WERI-Rb-1 (cell line): Measurements from ENCODE around the gene EMC9.
A peak's percentile ranks its signal among the peaks of the same experiment; 100 is the strongest.

Source experiments
- DNase-seq: peaks from one replicate; pipeline ENCODE4 v3.0.0-alpha.2; 2020
- H3K27ac ChIP-seq: fragments of 250-450 bp; sonication (Bioruptor Pico); 2 replicates; pipeline ENCODE4 v1.5.1; 2020; ENCODE audit warnings: mild to moderate bottlenecking, moderate library complexity
- H3K27me3 ChIP-seq: fragments of 250-450 bp; sonication (Bioruptor Pico); 2 replicates; pipeline ENCODE4 v1.5.1; 2021; ENCODE audit warnings: mild to moderate bottlenecking, low read depth, moderate library complexity; ENCODE audit not compliant: insufficient read depth, severe bottlenecking
- H3K36me3 ChIP-seq: fragments of 250-450 bp; sonication (Bioruptor Pico); 2 replicates; pipeline ENCODE4 v1.5.1; 2020; ENCODE audit warnings: mild to moderate bottlenecking, moderate library complexity
- H3K4me3 ChIP-seq: 2 replicates; pipeline ENCODE4 v1.5.1; 2011; ENCODE audit warnings: low read depth, mild to moderate bottlenecking, control low read depth, low read length
- H3K9me3 ChIP-seq: fragments of 250-450 bp; sonication (Bioruptor Pico); 2 replicates; pipeline ENCODE4 v1.5.1; 2021; ENCODE audit warnings: mild to moderate bottlenecking, moderate library complexity; ENCODE audit not compliant: severe bottlenecking
- CTCF ChIP-seq: IDR thresholded peaks from 2 replicates; pipeline ENCODE4 v1.5.1; 2011; ENCODE audit warnings: low read depth, mild to moderate bottlenecking, control low read depth, inconsistent platforms, low read length

EMC9 gene

GRCh38 chr14:24116128-24116814 lies 25.1 kb downstream of the EMC9 start:
- Histone ChIP-seq H3K4me3 (no peak overlapping the region), H3K27me3 (no peaks in the 10 kb centered on the region), H3K9me3 (no peaks in the 10 kb centered on the region), H3K27ac (no peak overlapping the region), H3K36me3 (peaks cover 44% of the 10 kb centered on the region)
- no peak for TF ChIP-seq CTCF
- DNase-seq: no peak

GRCh38 chr14:24115422-24116127 lies 25.8 kb downstream of the EMC9 start:
- Histone ChIP-seq H3K27ac (peak overlapping the region; percentile 45), H3K4me3 (peak overlapping the region; percentile 72)
- TF ChIP-seq CTCF: no peak

GRCh38 chr14:24114532-24115421 lies 26.6 kb downstream of the EMC9 start, which contains the start of the genes DCAF11 and NRL:
DCAF11 (plus strand) TSS chr14:24114777; CDS start chr14:24115595, 818 bp downstream.
NRL (minus strand) TSS chr14:24114949; CDS start chr14:24082848, 32,101 bp downstream.
- TF ChIP-seq CTCF: no peak
- peak within 1 kb of the TSS; percentile 72 for H3K4me3 ChIP-seq
- H3K27ac ChIP-seq: peak within 1 kb of the TSS; percentile 97
- peak; percentile 99 for DNase-seq
- H3K9me3 ChIP-seq: no peaks in the 10 kb centered on the region
- H3K36me3 ChIP-seq: peaks cover 35% of the 10 kb centered on the region
- no peaks in the 10 kb centered on the region for H3K27me3 ChIP-seq

More at GRCh38 chr14:24115422-24116127, 25.8 kb downstream of the EMC9 start:
- Histone ChIP-seq H3K27me3 (no peaks in the 10 kb centered on the region), H3K9me3 (no peaks in the 10 kb centered on the region), H3K36me3 (peaks cover 37% of the 10 kb centered on the region)
- no peak for DNase-seq

GRCh38 chr14:24113801-24114531 lies 27.4 kb downstream of the EMC9 start:
- peak overlapping the region; percentile 97 for H3K27ac ChIP-seq
- no peaks in the 10 kb centered on the region for H3K9me3 ChIP-seq
- peak overlapping the region; percentile 72 for H3K4me3 ChIP-seq
- TF ChIP-seq CTCF: no peak
- H3K27me3 ChIP-seq: no peaks in the 10 kb centered on the region
- peaks cover 27% of the 10 kb centered on the region for H3K36me3 ChIP-seq
- peak; percentile 95 for DNase-seq

GRCh38 chr14:24113379-24113800 lies 28.0 kb downstream of the EMC9 start:
- Histone ChIP-seq H3K4me3 (peak overlapping the region; percentile 72), H3K27me3 (no peaks in the 10 kb centered on the region), H3K36me3 (peaks cover 21% of the 10 kb centered on the region), H3K9me3 (no peaks in the 10 kb centered on the region), H3K27ac (peak overlapping the region; percentile 97)
- no peak for TF ChIP-seq CTCF
- DNase-seq: no peak
